ENCODE data around the gene SPACA5.
"Not testable (repeated sequence)": the region's sequence is repeated elsewhere in the genome, so short reads cannot be mapped to it uniquely, and the experiment has no call there.

Gene SPACA5

DNA sequence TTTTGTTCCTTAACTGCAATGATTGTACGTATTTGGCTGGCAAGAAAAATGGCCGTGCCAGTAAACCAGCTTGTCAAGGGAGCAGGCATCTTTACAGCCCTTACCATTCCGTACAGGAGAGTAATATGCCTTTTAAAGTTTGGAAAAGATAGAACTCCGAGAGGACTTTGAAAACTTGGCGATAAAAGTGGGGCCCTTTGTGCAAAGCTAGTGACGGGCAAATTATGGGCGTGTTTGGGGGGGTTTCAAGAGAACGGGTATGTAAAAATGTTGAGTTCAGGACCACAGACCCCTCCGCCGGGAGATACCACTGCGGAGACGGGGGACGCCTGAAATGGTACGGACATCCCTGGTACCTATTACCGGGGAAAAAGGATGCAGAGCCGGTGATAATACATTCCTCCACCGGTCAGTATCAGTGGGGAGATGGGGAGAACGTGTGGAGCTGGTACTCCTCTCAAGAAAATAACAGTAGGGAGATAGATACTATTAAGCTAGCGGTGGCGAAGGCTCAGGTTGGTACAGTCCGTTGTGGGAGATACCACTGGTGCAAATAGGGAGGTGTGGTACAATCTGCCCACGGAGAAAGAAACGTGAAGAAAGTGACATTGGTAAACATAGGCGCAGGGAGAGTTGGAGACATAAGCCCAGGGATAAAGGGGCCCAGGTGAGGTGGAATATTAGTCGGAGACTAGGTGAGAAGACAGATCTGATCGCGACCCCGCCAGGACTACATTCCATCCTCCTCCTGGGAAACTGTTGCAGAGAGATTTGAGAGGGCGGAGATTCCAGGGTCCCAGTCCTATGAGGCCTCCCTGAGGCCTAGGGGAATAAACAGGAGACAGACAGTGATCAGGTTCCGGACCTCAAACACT, 14.5 kb downstream of the SPACA5 start:
- DNase-seq = peak in 13 of 14 donors; percentile 27 to 88 (median 68)

DNA sequence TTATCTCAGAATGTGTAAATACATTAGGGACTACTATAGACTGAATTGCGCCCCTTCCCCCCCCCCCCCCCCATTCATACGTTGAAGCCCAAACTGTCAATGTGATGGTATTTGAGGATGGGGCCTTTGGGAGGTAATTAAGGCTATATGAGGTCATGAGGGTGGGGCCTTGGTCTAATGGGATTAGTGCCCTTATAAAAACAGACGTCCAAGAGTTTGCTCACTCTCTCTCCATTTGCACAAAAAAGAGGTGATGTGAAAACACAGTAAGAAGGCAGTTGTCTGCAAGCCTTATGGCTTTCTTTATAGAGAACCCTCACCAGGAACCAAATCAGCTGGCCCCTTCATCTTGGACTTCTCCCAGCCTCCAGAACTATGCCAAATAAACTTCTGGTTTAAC, 15.3 kb downstream of the SPACA5 start:
- DNase-seq = no peak

DNA sequence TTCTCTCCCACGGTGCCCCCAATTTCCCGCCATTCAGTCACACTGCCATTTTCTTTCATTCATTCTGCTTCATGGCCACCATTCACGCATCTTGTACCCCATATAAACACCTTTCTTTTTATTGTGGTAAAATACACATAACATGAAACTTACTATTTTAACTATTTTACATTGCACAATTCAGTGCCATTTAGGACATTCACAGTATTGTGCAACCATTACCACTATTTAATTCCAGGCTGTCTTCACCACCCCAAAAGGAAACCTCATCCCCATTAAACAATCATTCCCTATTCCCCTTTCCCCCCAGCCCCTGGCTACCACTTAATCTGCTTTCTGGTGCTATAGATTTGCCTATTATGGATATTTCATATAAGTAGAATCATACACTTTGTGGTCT, 15.9 kb downstream of the SPACA5 start:
- DNase-seq = no peak

DNA sequence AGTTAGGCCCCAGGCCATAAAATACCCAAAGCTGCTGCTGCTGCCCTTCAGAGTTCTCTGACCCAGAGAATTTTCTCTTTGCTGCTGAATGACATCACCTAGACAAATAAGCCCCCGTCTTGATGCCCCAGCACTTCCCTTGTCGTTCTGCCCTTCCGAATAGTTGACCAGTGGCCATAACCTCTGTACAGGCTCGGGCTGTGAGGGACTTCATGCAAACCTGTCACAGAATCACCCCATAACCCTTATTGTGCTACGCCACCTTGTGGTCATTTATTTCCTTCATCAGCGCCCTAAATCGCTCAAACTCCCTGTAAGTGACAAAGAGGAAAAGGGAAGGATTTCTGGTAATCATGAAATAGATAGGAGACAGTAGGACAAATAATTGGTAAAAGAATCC, 18.8 kb downstream of the SPACA5 start:
- DNase-seq = peak in 9 of 14 donors; percentile 3 to 54 (median 13)

DNA sequence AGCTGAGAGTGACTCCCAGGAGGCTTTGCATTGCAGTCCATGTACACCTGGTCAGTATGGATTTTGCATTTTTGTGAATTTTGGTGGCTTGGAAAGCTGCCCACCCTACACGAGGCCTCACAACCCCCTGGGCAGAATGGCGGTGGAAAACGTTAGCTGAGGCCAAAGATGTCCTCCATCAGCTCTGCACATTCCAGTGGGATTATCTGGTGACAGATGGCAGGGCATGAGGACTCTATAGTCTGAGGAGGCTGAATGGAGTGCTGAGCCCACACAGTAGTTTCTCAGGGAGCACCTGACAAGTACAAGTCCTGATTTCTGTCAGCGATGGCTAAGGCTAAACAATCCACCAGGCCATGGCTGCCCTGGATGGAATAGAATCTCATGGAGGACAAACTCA, 20.8 kb downstream of the SPACA5 start:
- DNase-seq = not testable (repeated sequence)

DNA sequence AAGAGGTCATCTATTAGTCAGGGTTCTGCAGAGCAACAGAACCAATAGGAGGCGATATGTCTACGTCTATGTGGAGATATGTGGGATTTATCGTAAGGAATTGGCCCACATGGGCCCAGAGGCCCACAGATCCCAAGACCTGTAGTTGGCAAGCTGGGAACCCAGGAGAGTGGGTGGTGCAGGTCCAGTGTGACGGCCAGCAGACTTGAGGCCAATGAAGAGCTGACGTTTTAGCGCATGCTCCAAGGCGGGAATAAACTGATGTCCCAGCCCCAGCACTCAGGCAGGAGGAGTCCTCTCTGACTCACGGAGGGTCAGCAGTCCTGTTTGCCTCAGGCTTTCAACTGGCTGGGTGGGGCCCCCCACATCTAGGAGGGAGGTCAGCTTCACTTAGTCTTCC, 21.3 kb downstream of the SPACA5 start:
- DNase-seq = no peak

DNA sequence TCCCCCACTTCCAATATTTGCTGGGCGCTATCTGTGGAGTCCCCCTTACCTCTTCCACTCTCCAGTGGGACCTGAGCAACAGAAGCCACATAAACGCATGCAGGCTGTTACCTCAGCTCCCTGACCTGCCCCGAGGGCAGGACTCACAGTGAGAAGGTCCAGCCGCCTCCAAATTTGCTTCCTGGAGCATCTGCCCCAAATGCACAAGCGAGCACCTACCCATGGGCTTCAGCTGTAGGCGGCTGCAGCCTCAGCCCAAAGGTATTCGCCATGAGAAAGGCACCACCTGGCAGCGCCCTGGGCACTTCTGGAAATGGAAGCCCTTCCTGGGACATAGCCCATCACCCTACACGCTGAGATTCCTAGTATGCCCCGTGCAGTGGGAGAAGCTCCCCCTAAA, 23.4 kb downstream of the SPACA5 start:
- DNase-seq = no peak

DNA sequence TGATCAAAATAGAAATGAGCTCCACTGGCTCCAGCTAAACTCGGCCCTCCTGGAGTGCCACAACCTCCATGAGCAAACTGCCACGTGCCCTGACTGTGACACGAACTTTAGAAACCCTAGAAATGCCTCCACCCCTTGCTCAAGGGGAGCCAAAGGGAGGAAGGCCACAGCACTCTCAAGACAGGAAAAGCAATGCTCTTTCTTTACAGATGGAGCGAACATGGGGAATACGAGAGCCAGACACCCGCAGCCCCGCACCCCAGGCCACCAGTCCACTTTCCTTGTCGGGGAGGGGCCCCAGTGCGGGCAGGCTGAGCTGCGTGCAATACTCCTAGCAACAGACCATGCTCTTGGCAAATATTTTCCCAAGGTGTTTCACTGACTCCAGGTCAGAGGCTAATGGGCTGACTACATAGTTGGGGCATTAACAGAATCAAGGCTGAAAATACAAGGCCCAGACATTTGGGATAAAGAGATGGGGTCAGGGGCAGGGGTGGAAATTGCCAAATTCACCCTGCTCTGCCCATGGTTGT, 23.9 kb downstream of the SPACA5 start:
- not testable (repeated sequence) for DNase-seq

DNA sequence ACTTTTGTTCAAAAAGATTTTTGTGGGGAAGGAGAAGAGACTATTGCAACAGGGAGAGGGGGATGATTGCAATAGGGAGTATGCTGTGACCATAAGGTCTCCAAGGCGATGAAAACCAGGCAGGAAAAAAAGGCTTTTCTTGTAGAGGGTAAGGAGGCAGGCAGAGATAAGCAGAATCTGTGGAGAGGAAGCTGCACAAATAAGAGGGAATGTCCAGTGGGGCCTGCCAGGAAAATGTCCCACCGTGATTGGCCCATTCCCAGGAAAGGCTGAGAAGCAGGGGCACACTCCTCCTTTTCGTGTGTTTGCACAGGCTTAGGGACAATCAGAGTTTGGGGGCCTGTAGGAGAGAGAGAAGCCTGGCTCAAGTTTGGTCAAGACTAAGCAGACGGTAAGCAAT, 29.1 kb downstream of the SPACA5 start:
- DNase-seq = no peak

DNA sequence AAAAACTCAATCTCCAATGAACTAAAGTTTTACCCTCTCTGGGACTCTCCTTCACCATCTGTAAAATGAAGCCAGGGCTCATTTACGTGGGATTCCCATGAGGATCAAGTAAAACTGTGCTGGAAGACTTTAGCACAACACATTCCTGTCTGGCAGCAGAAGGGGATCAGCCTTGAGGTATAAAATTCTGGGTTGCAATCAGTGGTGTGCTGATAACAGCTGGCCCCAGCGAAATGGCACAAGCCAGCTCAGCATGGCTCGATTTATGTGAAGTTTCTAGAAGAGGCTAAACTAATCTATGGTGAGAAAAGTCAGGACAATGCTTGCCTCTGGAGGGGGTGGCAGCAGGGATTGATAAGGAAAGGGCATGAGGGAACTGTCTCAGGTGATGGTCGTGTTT, 36.3 kb downstream of the SPACA5 start:
- DNase-seq = no peak

DNA sequence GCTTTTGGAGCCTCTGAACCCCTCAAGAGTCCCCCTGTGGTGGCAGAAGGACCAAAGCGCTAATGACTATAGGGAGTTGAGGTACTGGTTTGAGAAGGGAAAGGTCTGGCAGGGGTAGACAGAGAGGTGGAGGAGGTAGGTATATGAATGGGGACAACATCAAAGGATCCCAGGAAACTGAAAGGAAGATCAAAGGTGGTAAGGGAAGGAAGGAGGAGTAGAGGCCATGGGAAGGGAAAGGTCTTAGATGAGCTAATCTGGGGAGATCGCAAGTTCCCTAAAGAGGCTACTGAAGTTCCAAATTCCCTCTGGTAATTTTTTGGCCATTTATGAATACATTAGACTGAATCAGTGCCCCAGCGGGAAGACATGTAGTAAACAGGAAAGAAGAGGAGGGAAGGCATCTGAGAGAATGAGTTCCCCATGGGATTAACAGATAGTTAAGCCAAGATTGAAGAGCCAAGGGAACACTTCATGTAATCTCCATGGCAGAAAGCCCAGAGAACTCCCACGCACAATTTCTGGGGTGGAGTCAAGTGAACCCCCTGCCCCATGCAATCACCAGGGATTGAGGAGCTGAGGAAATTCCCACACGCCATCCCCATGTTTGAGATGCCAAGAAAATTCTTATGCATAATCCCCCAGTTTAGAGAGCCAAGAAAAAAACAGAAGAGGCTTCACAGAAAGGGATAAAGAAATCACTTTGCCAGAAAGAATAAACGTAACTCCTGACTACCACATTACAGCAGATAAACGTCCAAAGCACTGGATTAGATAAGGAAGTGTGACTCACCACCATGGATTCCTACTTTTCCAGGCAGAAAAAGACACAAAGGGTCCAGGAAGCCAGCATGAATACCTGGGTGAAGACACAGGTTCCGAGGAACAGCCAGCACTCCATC, 38.9 kb downstream of the SPACA5 start:
- no peak for DNase-seq

DNA sequence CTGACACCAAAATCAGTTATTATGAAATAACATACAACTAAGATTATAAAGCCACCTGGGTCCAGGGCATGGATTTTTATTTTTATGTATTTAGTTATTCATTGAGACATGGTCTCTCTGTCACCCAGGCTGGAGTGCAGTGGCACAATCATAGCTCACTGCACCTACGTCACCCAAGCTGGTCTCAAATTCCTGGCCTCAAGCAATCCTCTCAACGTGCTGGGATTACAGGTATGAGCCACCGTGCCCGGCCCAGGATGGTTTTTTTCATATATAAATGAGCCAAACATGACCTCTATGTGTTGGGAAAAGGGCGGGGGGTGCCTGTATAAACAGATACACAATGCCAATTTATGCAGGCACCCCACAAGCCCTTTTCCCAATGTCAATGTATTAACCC, 40.1 kb downstream of the SPACA5 start:
- DNase-seq = no peak

DNA sequence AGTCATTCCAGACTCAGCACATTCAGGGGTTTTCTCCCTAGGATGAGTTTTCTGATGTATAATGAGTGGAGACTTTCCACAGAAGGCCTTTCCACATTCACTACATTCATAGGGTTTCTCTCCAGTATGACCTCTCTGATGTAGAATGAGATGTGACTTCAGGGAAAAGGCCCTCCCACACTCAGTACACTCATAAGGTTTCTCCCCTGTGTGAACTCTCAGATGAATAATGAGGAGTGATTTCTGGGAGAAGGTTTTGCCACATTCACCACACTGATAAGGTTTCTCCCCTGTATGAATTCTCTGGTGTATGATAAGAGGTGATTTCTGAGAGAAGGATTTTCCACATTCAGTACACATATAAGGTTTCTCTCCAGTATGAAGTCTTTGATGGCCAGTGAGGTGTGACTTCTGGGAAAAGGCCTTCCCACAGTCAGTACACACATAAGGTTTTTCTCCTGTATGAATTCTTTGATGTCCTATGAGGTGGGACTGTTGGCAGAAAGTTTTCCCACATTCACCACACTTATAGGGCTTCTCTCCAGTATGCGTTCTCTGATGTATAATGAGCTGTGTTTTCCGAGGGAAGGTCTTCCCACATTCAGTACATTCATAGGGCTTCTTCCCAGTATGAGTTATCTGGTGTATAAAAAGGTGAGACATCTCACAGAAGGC, 52.0 kb downstream of the SPACA5 start:
- DNase-seq = no peak

DNA sequence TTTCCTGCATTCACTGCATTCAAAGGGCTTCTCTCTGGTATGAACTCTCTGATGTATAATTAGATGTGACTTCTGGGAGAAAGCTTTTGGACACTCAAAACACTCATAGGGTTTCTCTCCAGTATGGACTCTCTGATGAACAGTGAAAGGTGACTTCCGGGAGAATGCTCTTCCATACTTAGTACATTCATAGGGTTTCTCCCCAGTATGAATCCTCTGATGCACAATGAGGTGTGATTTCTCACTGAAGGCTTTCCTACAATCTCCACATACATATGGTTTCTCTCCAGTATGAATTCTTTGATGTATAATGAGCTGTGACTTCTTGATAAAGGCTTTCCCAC, 52.5 kb downstream of the SPACA5 start:
- DNase-seq = no peak

Data from C1 segment of cervical spinal cord (tissue), 14 donors.